RWPE2 (cell line): ENCODE measurements around the gene ZC3H13.

Source experiments
- ATAC-seq: fragments of 200-7000 bp; cut with Tn5 transposase; 3 replicates; pipeline ENCODE4 v1.9.1; 2021; ENCODE audit warnings: low read depth
- DNase-seq: peaks from one replicate; pipeline ENCODE4 v3.0.0-alpha.2; 2020; ENCODE audit warnings: low spot score
- H3K27ac ChIP-seq: fragments of 450-650 bp; 2 replicates; pipeline ENCODE4 v1.5.1; 2017; ENCODE audit warnings: mild to moderate bottlenecking; ENCODE audit not compliant: poor library complexity, severe bottlenecking
- H3K27me3 ChIP-seq: fragments of 250-450 bp; sonication (Bioruptor Pico); 2 replicates; pipeline ENCODE4 v1.5.1; 2021; ENCODE audit warnings: mild to moderate bottlenecking, moderate library complexity; ENCODE audit not compliant: insufficient read depth, poor library complexity, severe bottlenecking
- H3K36me3 ChIP-seq: fragments of 250-450 bp; sonication (Bioruptor Pico); 2 replicates; pipeline ENCODE4 v1.5.1; 2020; ENCODE audit warnings: low read depth, mild to moderate bottlenecking, moderate library complexity
- H3K4me1 ChIP-seq: fragments of 250-450 bp; sonication (Bioruptor Pico); 2 replicates; pipeline ENCODE4 v1.5.1; 2021; ENCODE audit warnings: mild to moderate bottlenecking, moderate library complexity; ENCODE audit not compliant: insufficient read depth, poor library complexity, severe bottlenecking
- H3K4me3 ChIP-seq: fragments of 250-450 bp; sonication (Bioruptor Pico); 2 replicates; pipeline ENCODE4 v1.5.1; 2021; ENCODE audit warnings: mild to moderate bottlenecking, moderate library complexity; ENCODE audit not compliant: severe bottlenecking
- H3K9me3 ChIP-seq: fragments of 250-450 bp; sonication (Bioruptor Pico); 2 replicates; pipeline ENCODE4 v1.5.1; 2021; ENCODE audit warnings: mild to moderate bottlenecking, moderate library complexity; ENCODE audit not compliant: severe bottlenecking
- TF ChIP-seq, protein P1 (sequence below): fragments of 450-650 bp; IDR thresholded peaks from one replicate; pipeline ENCODE4 v1.5.1; 2017; ENCODE audit warnings: mild to moderate bottlenecking, moderate library complexity; ENCODE audit not compliant: poor library complexity, severe bottlenecking

ZC3H13 gene

GRCh38 chr13:46079770-46080169 lies 27.2 kb upstream of the ZC3H13 start:
- H3K4me3 ChIP-seq: no peak overlapping the region
- no peak for ATAC-seq
- H3K9me3 ChIP-seq: no peaks in the 10 kb centered on the region
- H3K27ac ChIP-seq: no peak overlapping the region
- DNase-seq: no peak
- H3K4me1 ChIP-seq: no peaks in the 10 kb centered on the region
- H3K27me3 ChIP-seq: no peaks in the 10 kb centered on the region
- TF ChIP-seq, protein P1, sequence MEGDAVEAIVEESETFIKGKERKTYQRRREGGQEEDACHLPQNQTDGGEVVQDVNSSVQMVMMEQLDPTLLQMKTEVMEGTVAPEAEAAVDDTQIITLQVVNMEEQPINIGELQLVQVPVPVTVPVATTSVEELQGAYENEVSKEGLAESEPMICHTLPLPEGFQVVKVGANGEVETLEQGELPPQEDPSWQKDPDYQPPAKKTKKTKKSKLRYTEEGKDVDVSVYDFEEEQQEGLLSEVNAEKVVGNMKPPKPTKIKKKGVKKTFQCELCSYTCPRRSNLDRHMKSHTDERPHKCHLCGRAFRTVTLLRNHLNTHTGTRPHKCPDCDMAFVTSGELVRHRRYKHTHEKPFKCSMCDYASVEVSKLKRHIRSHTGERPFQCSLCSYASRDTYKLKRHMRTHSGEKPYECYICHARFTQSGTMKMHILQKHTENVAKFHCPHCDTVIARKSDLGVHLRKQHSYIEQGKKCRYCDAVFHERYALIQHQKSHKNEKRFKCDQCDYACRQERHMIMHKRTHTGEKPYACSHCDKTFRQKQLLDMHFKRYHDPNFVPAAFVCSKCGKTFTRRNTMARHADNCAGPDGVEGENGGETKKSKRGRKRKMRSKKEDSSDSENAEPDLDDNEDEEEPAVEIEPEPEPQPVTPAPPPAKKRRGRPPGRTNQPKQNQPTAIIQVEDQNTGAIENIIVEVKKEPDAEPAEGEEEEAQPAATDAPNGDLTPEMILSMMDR: no peak
- H3K36me3 ChIP-seq: no peaks in the 10 kb centered on the region

GRCh38 chr13:46077265-46077664 lies 24.7 kb upstream of the ZC3H13 start:
- no peaks in the 10 kb centered on the region for H3K36me3 ChIP-seq
- H3K27ac ChIP-seq: no peak overlapping the region
- DNase-seq (no peak), ATAC-seq (no peak)
- no peak overlapping the region for H3K4me3 ChIP-seq
- H3K4me1 ChIP-seq: no peaks in the 10 kb centered on the region
- TF ChIP-seq, protein P1: no peak
- no peaks in the 10 kb centered on the region for H3K9me3 ChIP-seq
- H3K27me3 ChIP-seq: no peaks in the 10 kb centered on the region

DNA sequence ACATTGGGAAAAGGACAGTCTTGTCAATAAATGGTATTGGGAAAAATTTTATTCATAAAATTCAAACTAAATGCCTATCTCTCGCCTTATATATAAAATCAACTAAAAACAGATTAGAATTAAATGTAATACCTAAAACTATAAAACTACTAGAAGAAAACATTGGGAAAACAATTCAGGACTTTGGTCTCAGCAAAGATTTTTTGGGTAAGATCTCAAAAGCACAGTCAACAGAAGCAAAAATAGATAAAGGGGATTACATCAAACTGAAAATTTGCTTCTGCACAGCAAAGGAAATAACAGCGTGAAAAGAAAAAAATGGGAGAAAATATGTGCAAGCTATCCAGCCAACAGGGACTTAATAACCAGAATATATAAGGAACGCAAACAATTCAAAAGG lies 24.3 kb upstream of the ZC3H13 start:
- Histone ChIP-seq H3K36me3 (no peaks in the 10 kb centered on the region), H3K27me3 (no peaks in the 10 kb centered on the region), H3K4me1 (no peaks in the 10 kb centered on the region), H3K27ac (no peak overlapping the region), H3K9me3 (no peaks in the 10 kb centered on the region), H3K4me3 (no peak overlapping the region)
- ATAC-seq (no peak), DNase-seq (no peak)
- TF ChIP-seq, protein P1: no peak

DNA sequence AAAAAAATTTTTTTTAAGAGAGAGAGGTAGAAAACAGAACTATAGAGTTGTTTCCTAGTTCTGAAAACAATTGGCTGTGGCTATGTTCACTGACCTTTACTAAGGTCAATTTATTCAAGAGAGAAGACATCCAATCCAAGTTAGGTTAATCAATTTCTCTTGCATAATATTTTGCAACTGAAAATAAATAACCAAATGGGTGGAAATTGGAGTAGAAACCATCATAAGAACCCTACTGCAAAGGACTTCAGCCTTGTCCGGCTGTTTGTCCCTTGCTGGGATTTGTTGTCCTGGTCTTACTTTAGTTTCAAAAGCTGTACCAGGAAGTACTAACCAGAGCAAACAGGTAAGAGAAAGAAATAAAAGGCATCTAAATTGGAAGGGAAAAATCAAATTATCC lies 23.3 kb upstream of the ZC3H13 start:
- Histone ChIP-seq H3K4me1 (no peaks in the 10 kb centered on the region), H3K9me3 (no peaks in the 10 kb centered on the region), H3K36me3 (no peaks in the 10 kb centered on the region), H3K27ac (no peak overlapping the region), H3K4me3 (no peak overlapping the region), H3K27me3 (no peaks in the 10 kb centered on the region)
- no peak for ATAC-seq
- DNase-seq: no peak
- TF ChIP-seq, protein P1: no peak

DNA sequence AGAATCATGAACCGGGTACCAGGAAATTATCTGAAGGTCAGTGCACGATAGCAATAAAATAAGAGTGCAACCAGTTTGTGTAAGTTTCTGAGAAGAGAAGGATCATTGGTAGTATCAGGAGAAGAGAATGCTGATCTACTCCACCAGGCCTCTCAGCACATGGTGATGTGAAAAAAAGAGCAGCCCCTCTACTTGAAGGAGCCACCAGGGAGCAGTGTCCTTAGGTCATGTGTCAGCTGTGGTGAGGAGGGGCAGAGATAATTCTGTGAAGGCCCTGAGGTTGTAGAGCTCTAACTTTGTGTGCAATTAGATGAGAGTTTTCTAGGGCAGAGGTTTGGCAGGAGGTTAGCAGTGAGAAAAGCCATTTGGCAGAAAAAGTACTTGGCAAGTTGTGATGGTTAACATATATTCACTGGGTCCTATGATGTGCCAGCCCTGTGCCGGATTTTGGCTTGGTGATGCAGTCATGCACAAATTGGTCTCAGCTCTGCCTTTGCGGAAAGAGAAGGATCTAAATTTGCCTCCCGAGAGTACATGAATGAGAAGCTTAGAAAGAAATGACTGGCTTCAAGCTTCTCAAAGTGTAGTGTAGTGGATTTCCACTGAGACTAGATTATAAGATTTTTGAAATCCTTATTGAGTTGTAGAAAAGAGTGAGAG lies 19.2 kb upstream of the ZC3H13 start:
- Histone ChIP-seq H3K9me3 (no peaks in the 10 kb centered on the region), H3K4me1 (no peaks in the 10 kb centered on the region), H3K27me3 (no peaks in the 10 kb centered on the region), H3K36me3 (no peaks in the 10 kb centered on the region), H3K27ac (no peak overlapping the region), H3K4me3 (no peak overlapping the region)
- ATAC-seq (no peak), DNase-seq (no peak)
- TF ChIP-seq, protein P1: no peak
